ENCODE data around the gene GRIA1.
"Not testable (repeated sequence)": the region's sequence is repeated elsewhere in the genome, so short reads cannot be mapped to it uniquely, and the experiment has no call there.

The GRIA1 gene

GRCh38 chr5:153796527-153796926 is 306.1 kb downstream of the GRIA1 start:
- no peak overlapping the region for H3K27ac ChIP-seq
- no peak overlapping the region for H3K4me3 ChIP-seq

GRCh38 chr5:153797484-153797883 is 307.0 kb downstream of the GRIA1 start:
- H3K4me3 ChIP-seq, result no peak overlapping the region
- H3K27ac ChIP-seq, result no peak overlapping the region

GRCh38 chr5:153798830-153799229 is 308.4 kb downstream of the GRIA1 start:
- Histone ChIP-seq H3K4me3 (no peak overlapping the region), H3K27ac (no peak overlapping the region)

- H3K27ac ChIP-seq, result no peak overlapping the region
- no peak overlapping the region for H3K4me3 ChIP-seq
These were observed 309.0 kb downstream of the GRIA1 start for GRCh38 chr5:153799466-153799865.

GRCh38 chr5:153802050-153802821 is 311.8 kb downstream of the GRIA1 start:
- no peak overlapping the region for H3K4me3 ChIP-seq
- no peak overlapping the region for H3K27ac ChIP-seq

- Histone ChIP-seq H3K4me3 (no peak overlapping the region), H3K27ac (no peak overlapping the region)
These were observed 317.3 kb downstream of the GRIA1 start for GRCh38 chr5:153807801-153808200.

GRCh38 chr5:153809166-153809565 is 318.7 kb downstream of the GRIA1 start:
- Histone ChIP-seq H3K4me3 (no peak overlapping the region), H3K27ac (no peak overlapping the region)

- Histone ChIP-seq H3K4me3 (no peak overlapping the region), H3K27ac (no peak overlapping the region)
These were observed 323.4 kb downstream of the GRIA1 start for GRCh38 chr5:153813901-153814300.

GRCh38 chr5:153816870-153817269 is 326.4 kb downstream of the GRIA1 start:
- H3K27ac ChIP-seq, result no peak overlapping the region
- no peak overlapping the region for H3K4me3 ChIP-seq

GRCh38 chr5:153818626-153819025 is 328.2 kb downstream of the GRIA1 start:
- Histone ChIP-seq H3K4me3 (no peak overlapping the region), H3K27ac (no peak overlapping the region)

GRCh38 chr5:153823036-153823435 is 332.6 kb downstream of the GRIA1 start:
- no peak overlapping the region for H3K27ac ChIP-seq
- H3K4me3 ChIP-seq, result no peak overlapping the region

GRCh38 chr5:153824909-153825308 is 334.4 kb downstream of the GRIA1 start:
- Histone ChIP-seq H3K4me3 (no peak overlapping the region), H3K27ac (no peak overlapping the region)

GRCh38 chr5:153827397-153827796 is 336.9 kb downstream of the GRIA1 start:
- no peak overlapping the region for H3K27ac ChIP-seq
- no peak overlapping the region for H3K4me3 ChIP-seq

- no peak overlapping the region for H3K4me3 ChIP-seq
These were observed 339.1 kb downstream of the GRIA1 start for GRCh38 chr5:153829510-153830065.

GRCh38 chr5:153831973-153832372 is 341.5 kb downstream of the GRIA1 start:
- no peak overlapping the region for H3K27ac ChIP-seq
- H3K4me3 ChIP-seq, result no peak overlapping the region

More at GRCh38 chr5:153829510-153830065, 339.1 kb downstream of the GRIA1 start:
- H3K27ac ChIP-seq, result no peak overlapping the region

GRCh38 chr5:153835891-153836515 is 345.5 kb downstream of the GRIA1 start:
- Histone ChIP-seq H3K4me3 (no peak overlapping the region), H3K27ac (no peak overlapping the region)

- H3K4me3 ChIP-seq, H3K27ac ChIP-seq: not testable (repeated sequence)
These were observed 359.0 kb downstream of the GRIA1 start for GRCh38 chr5:153849303-153850113.

- H3K4me3 ChIP-seq, result no peak overlapping the region
- no peak overlapping the region for H3K27ac ChIP-seq
These were observed 369.9 kb downstream of the GRIA1 start for GRCh38 chr5:153860195-153860886.

- not testable (repeated sequence) for H3K4me3 ChIP-seq, H3K27ac ChIP-seq
These were observed 372.4 kb downstream of the GRIA1 start for GRCh38 chr5:153862906-153863305.

All from skin epidermis (tissue), 12 donors.